K562 (cell line): ENCODE measurements around the gene TNIP1. TPM values are rescaled to one million over a fixed set of nuclear protein-coding genes. Genes with fewer than 3 reads are reported as not detected.

ENCODE experiments used
- ATAC-seq: fragments of 200-7000 bp; cut with Tn5 transposase; 3 replicates; pipeline ENCODE4 v1.9.1; 2020; ENCODE audit warnings: moderate library complexity
- BruUV-seq: library from RNA; stranded (reverse); fragments of 400-500 nt; replicated peaks from 2 replicates; lab custom pipeline; 2021; lab: Mats Ljungman, UMichigan
- CTCF ChIA-PET: fragments of 300-600 bp; formaldehyde crosslinking; extraction: SDS; loops from one replicate; lab custom pipeline; 2021; ENCODE audit warnings: low intra/inter-chr PET ratio; lab: Yijun Ruan, JAX
- POLR2A ChIA-PET: fragments of 300-600, 350-650 bp; sonication (Branson Sonifier 250); formaldehyde crosslinking; extraction: SDS; loops from one replicate; lab custom pipeline; 2021; ENCODE audit warnings: antibody characterized with exemption, inconsistent platforms; lab: Yijun Ruan, JAX
- DNase-seq, 4 experiments: peaks; one replicate each; pipeline versions ENCODE4 v3.0.0 to v3.0.0-alpha.2; 2011 to 2018; ENCODE audit warnings: low spot score in 3 of 4, mixed read lengths in 3 of 4; ENCODE audit errors: extremely low read depth in 1 of 4
- FAIRE-seq: peaks from 2 replicates; lab custom pipeline; 2011; peaks lifted over from hg19 to GRCh38; lab: Jason Lieb, UNC
- H2AFZ ChIP-seq: 2 replicates; pipeline ENCODE4 v1.6.0; 2011; ENCODE audit warnings: low read depth, low read length, control low read depth, inconsistent platforms
- H3K27ac ChIP-seq: fragments of 200-600 bp; 3 replicates; pipeline ENCODE4 v1.8.0; 2011; ENCODE audit warnings: low read depth, mild to moderate bottlenecking, control low read depth, inconsistent platforms, low read length, moderate library complexity, mixed read lengths; ENCODE audit errors: extremely low read depth
- H3K27me3 ChIP-seq, 2 experiments: fragments of 300-600 bp in 1 of 2; 2 replicates in 1 of 2; 3 replicates in 1 of 2; pipeline versions ENCODE4 v1.6.0 to v1.8.0; 2011; ENCODE audit warnings: inconsistent platforms in 2 of 2, low read length in 2 of 2, mild to moderate bottlenecking in 1 of 2, mixed read lengths in 1 of 2, moderate library complexity in 1 of 2; ENCODE audit not compliant: control insufficient read depth in 2 of 2, insufficient read depth in 2 of 2
- H3K36me3 ChIP-seq: fragments of 300-600 bp; 3 replicates; pipeline ENCODE4 v1.8.0; 2011; ENCODE audit warnings: mild to moderate bottlenecking, low read length, inconsistent platforms; ENCODE audit not compliant: control insufficient read depth, insufficient read depth
- H3K4me1 ChIP-seq, 2 experiments: fragments of 200-600 bp in 1 of 2; replicated peaks in 1 of 2; 2 replicates in 1 of 2; 3 replicates in 1 of 2; pipeline versions ENCODE4 v1.5.1 to v1.8.0; 2011; ENCODE audit warnings: inconsistent platforms in 2 of 2, low read length in 2 of 2, mild to moderate bottlenecking in 1 of 2, mixed read lengths in 1 of 2, moderate library complexity in 1 of 2; ENCODE audit not compliant: control insufficient read depth in 2 of 2, insufficient read depth in 2 of 2
- H3K4me2 ChIP-seq: 2 replicates; pipeline ENCODE4 v1.6.1; 2011; ENCODE audit warnings: low read length, control low read depth, inconsistent platforms, mixed read lengths; ENCODE audit not compliant: insufficient read depth
- H3K4me3 ChIP-seq: fragments of 200-600 bp; sonication (generic), shearing (Covaris generic); 2 replicates; pipeline ENCODE4 v1.5.1; 2016; ENCODE audit warnings: control low read depth, inconsistent platforms
- H3K79me2 ChIP-seq: fragments of 200-600 bp; 3 replicates; pipeline ENCODE4 v1.8.0; 2011; ENCODE audit warnings: low read length, inconsistent platforms; ENCODE audit not compliant: control insufficient read depth, insufficient read depth
- H3K9ac ChIP-seq, 2 experiments: 2 replicates each; pipeline versions ENCODE4 v1.6.0 to v1.6.1; 2011; ENCODE audit warnings: low read depth in 2 of 2, low read length in 2 of 2, control low read depth in 1 of 2, inconsistent platforms in 1 of 2, mild to moderate bottlenecking in 1 of 2, mixed read lengths in 1 of 2; ENCODE audit not compliant: insufficient read depth in 1 of 2
- H3K9me1 ChIP-seq: one replicate; pipeline ENCODE4 v1.6.0; 2011; ENCODE audit warnings: inconsistent platforms, mild to moderate bottlenecking, low read length, moderate library complexity; ENCODE audit not compliant: control insufficient read depth, insufficient read depth
- H3K9me3 ChIP-seq: replicated peaks from 2 replicates; pipeline ENCODE4 v1.5.1; 2011; ENCODE audit warnings: low read depth, low read length, inconsistent platforms; ENCODE audit not compliant: control insufficient read depth, insufficient read depth
- H4K20me1 ChIP-seq: replicated peaks from 2 replicates; pipeline ENCODE4 v1.6.1; 2011; ENCODE audit warnings: low read length, inconsistent platforms, mixed read lengths; ENCODE audit not compliant: control insufficient read depth, insufficient read depth
- CGGBP1 ChIP-seq: fragments of 250-450 bp; sonication (Bioruptor Pico); IDR thresholded peaks from 2 replicates; pipeline ENCODE4 v1.9.0; 2021; ENCODE audit warnings: mild to moderate bottlenecking
- IRF9 ChIP-seq: fragments of 450-650 bp; IDR thresholded peaks from 2 replicates; pipeline ENCODE4 v1.6.1; 2016; ENCODE audit warnings: missing biosample characterization, missing genetic modification characterization
- MAX ChIP-seq: sonication (generic); formaldehyde crosslinking; IDR thresholded peaks from 2 replicates; pipeline ENCODE4 v1.9.0; 2022; ENCODE audit warnings: mild to moderate bottlenecking, missing genetic modification reagents
- TBP ChIP-seq: optimal IDR thresholded peaks from 2 replicates; pipeline ENCODE3; 2011; ENCODE audit warnings: low read depth, low read length, improper control_type of control experiment
- ZNF253 ChIP-seq: fragments of 250-450 bp; sonication (Bioruptor Pico); conservative IDR thresholded peaks from 2 replicates; pipeline ENCODE4 v1.6.1; 2021; ENCODE audit warnings: mild to moderate bottlenecking
- ZNF77 ChIP-seq: fragments of 250-450 bp; sonication (Bioruptor Pico); IDR thresholded peaks from 2 replicates; pipeline ENCODE4 v1.5.0; 2020
- ZNF79 ChIP-seq: fragments of 250-450 bp; sonication (Bioruptor Pico); IDR thresholded peaks from 2 replicates; pipeline ENCODE4 v1.4.0; 2020; ENCODE audit warnings: low read depth, mild to moderate bottlenecking, moderate library complexity
- WGBS: fragments of 100-300 bp; shearing (Covaris generic); methylation state at CpG from one replicate; pipeline ENCODE4 v1.1.6; 2016; ENCODE audit warnings: low coverage, mixed read lengths; ENCODE audit not compliant: insufficient coverage; ENCODE audit errors: missing lambda C conversion rate; 5-methylcytosine and 5-hydroxymethylcytosine counted together
- in situ Hi-C: fragments of 300-500 bp; cut with MboI; formaldehyde crosslinking; loops from 4 replicates; pipeline ENCODE4 v1.15.0; 2018; ENCODE audit warnings: inconsistent platforms, mixed read lengths
- intact Hi-C: fragments of 100-400 bp; cut with micrococcal nuclease; formaldehyde crosslinking; loops from 2 replicates; pipeline ENCODE4 v1.14.2; 2022
- polyA plus RNA-seq, 8 experiments: library from polyadenylated mRNA; depleted of rRNA in 4 of 8; stranded (reverse) in 5 of 8; unstranded in 3 of 8; fragments of >200 nt; fragmentation: Nextera tagmentation in 2 of 8; fragmentation: Illumina TruSeq in 1 of 8; extraction: Ambion mirVana in 2 of 8; extraction: Trizol in 1 of 8; gene quantifications; 2 replicates each; pipeline versions ENCODE4 v1.2.1 to v1.2.3, GENCODE V29; 2011 to 2014; ENCODE audit warnings: inconsistent platforms in 1 of 8, missing spikeins in 1 of 8
- total RNA-seq, 7 experiments: library from RNA; depleted of rRNA in 6 of 7; stranded (reverse); fragments of >200 nt in 6 of 7; fragmentation: Illumina TruSeq in 2 of 7; extraction: Trizol in 2 of 7; gene quantifications; 2 replicates each; pipeline versions ENCODE4 v1.2.1 to v1.2.3, GENCODE V29; 2011 to 2021; ENCODE audit warnings: low replicate concordance in 1 of 7

The TNIP1 gene
- total and polyA plus RNA-seq, 9 of the 15 experiments (the other 6 are each of a cell fraction or from before 2014, with no cell fraction given) = 0.46 to 41.0 (median 24.6) TPM

GRCh38 chr5:151118913-151119575 lies 38.2 kb upstream of the TNIP1 start:
- no peak overlapping the region for H3K9ac ChIP-seq
- no peaks in the 10 kb centered on the region; the same call in 1 of the 2 replicates for H4K20me1 ChIP-seq
- intact Hi-C loops = no loop called here
- no peaks in the 10 kb centered on the region for H3K9me1 ChIP-seq
- H3K27ac ChIP-seq = no peak overlapping the region
- H3K4me3 ChIP-seq = no peak overlapping the region
- POLR2A ChIA-PET = no interaction called here
- BruUV-seq = no TSS peak
- CTCF ChIA-PET = no interaction called here
- H2AFZ ChIP-seq = no peak overlapping the region
- H3K27me3 ChIP-seq = 0 out of 5 replicates have a peak, but pooled peaks cover 0 to 8% of the 10 kb centered on the region in 2 experiments
- no peak for DNase-seq
- H3K4me2 ChIP-seq = no peak overlapping the region
- no peaks in the 10 kb centered on the region for H3K79me2 ChIP-seq
- no peak for FAIRE-seq
- H3K4me1 ChIP-seq = peaks cover 4% of the 10 kb centered on the region in 2 experiments; a peak in 1 of 5 replicates
- WGBS = 39% methylated on average over 7 of the region's 7 CpGs
- TF ChIP-seq ZNF253 (CRISPR knock-in tag) (no peak), ZNF79 (CRISPR knock-in tag) (no peak), CGGBP1 (no peak), IRF9 (tag) (no peak), MAX (no peak), TBP (no peak), ZNF77 (no peak)
- TF ChIP-seq, all 486 proteins: peak for 0
- Histone ChIP-seq H3K36me3 (no peaks in the 10 kb centered on the region), H3K9me3 (no peaks in the 10 kb centered on the region)
- in situ Hi-C loops = loop anchor here (5.0 kb wide), 2 partner anchors 67 to 117 kb away; no protein-coding TSS in a partner anchor
- ATAC-seq = no peak
